ENCODE results near the gene AGR2.

DNA sequence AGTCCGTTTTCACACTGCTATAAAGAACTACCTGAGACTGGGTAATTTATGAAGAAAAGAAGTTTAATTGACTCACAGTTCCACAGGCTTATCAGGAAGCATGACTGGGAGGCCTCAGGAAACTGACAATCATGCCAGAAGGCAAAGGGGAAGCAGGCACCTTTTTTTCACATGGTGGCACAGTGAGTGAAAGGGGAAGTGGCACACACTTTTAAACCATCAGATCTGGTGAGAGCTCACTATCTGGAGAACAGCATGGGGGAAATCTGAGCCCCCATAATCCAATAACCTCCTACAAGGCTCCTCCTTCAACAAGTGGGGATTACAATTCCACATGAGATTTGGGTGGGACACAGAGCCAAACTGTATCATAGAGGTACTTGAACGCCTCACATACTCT, 47.0 kb upstream of the AGR2 start:
- TF ChIP-seq CTCF (conservative IDR thresholded peaks at IDR 0.05; ENCODE audit: low read depth, low read length) = no peak
- no peak for TF ChIP-seq EZH2 (IDR thresholded peaks at IDR 0.05; ENCODE audit: borderline replicate concordance, low read depth, low read length, poor library complexity, severe bottlenecking)
